Spleen (tissue), 11 donors: ENCODE measurements around the gene MECP2. TPM values are rescaled to one million over a fixed set of nuclear protein-coding genes. Genes with fewer than 3 reads are reported as not detected.

ENCODE experiments used
- DNase-seq: peaks from one replicate; pipeline ENCODE4 v3.0.0-alpha.2; 2020
- H3K27ac ChIP-seq, 8 donors: fragments of 200-600 bp; sonication (generic) in 7 of 8; 1 replicate in 4 of 8; 2 replicates in 4 of 8; pipeline versions ENCODE4 v1.5.0 to v1.8.0; 2016 to 2021; ENCODE audit warnings: inconsistent platforms in 4 of 8, mild to moderate bottlenecking in 4 of 8, moderate library complexity in 1 of 8
- H3K27me3 ChIP-seq, 7 donors: fragments of 200-600 bp; sonication (generic) in 6 of 7; replicated peaks in 1 of 7; 1 replicate in 4 of 7; 2 replicates in 3 of 7; pipeline versions ENCODE4 v1.5.0 to v1.8.0; 2016 to 2021; ENCODE audit warnings: inconsistent platforms in 3 of 7, mild to moderate bottlenecking in 1 of 7
- H3K36me3 ChIP-seq, 6 donors: fragments of 200-600 bp; sonication (generic) in 5 of 6; 1 replicate in 4 of 6; 2 replicates in 2 of 6; pipeline versions ENCODE4 v1.5.0 to v1.8.0; 2016 to 2021; ENCODE audit warnings: inconsistent platforms in 2 of 6
- H3K4me1 ChIP-seq, 6 donors: fragments of 200-600 bp; sonication (generic) in 5 of 6; 1 replicate in 3 of 6; 2 replicates in 3 of 6; pipeline versions ENCODE4 v1.5.0 to v1.8.0; 2016 to 2021; ENCODE audit warnings: inconsistent platforms in 3 of 6
- H3K4me3 ChIP-seq, 8 donors: fragments of 200-600 bp; sonication (generic) in 7 of 8; 1 replicate in 4 of 8; 2 replicates in 4 of 8; pipeline versions ENCODE4 v1.5.0 to v1.8.0; 2016 to 2021; ENCODE audit warnings: inconsistent platforms in 4 of 8, mild to moderate bottlenecking in 4 of 8, moderate library complexity in 2 of 8
- H3K9me3 ChIP-seq, 8 donors: fragments of 200-600 bp; sonication (generic) in 7 of 8; 1 replicate in 4 of 8; 2 replicates in 4 of 8; pipeline versions ENCODE4 v1.5.0 to v1.8.0; 2016 to 2021; ENCODE audit warnings: inconsistent platforms in 4 of 8
- CTCF ChIP-seq, 11 experiments: fragments of 200-600 bp in 7 of 11; fragments of 450-650 bp in 4 of 11; sonication (generic) in 4 of 11; IDR thresholded peaks in 8 of 11; conservative IDR thresholded peaks in 3 of 11; 1 replicate in 7 of 11; 2 replicates in 4 of 11; pipeline versions ENCODE4 v1.4.0 to v1.8.0; 2016 to 2021; ENCODE audit warnings: antibody characterized with exemption in 11 of 11, inconsistent platforms in 4 of 11, mild to moderate bottlenecking in 1 of 11
- POLR2A ChIP-seq, 3 donors: fragments of 450-650 bp; IDR thresholded peaks; one replicate each; pipeline ENCODE4 v1.5.1; 2017; ENCODE audit warnings: antibody characterized with exemption in 3 of 3, mild to moderate bottlenecking in 1 of 3
- POLR2AphosphoS5 ChIP-seq, 3 donors: sonication (generic); formaldehyde crosslinking; IDR thresholded peaks; one replicate each; pipeline ENCODE4 v1.5.1; 2017; ENCODE audit warnings: antibody characterized with exemption in 3 of 3
- WGBS, 5 donors: extraction: QIAGEN DNeasy Blood & Tissue Kit in 3 of 5; methylation state at CpG; one replicate each; pipeline versions ENCODE4 v1.1.5 to v1.1.7; 2013 to 2018; 5-methylcytosine and 5-hydroxymethylcytosine counted together
- intact Hi-C: fragments of 100-400 bp; cut with DNase I; formaldehyde crosslinking; loops from one replicate; pipeline ENCODE4 v1.15.0; 2023; ENCODE audit warnings: low total_unique reads
- polyA plus RNA-seq, 3 donors: library from polyadenylated mRNA; stranded (reverse); fragments of 200-250 nt; gene quantifications; one replicate each; pipeline ENCODE4 v1.2.1, GENCODE V29; 2013
- total RNA-seq, 7 donors: library from RNA; depleted of rRNA in 3 of 7; stranded (reverse); fragments of >200 nt in 3 of 7; fragmentation: NEBNext Ultra II Directional in 4 of 7; extraction: Animal tissue kit (Norgen Biotek cat#: 25700) in 4 of 7; gene quantifications; one replicate each; pipeline versions ENCODE4 v1.1.0 to v1.2.1, GENCODE V29; 2016 to 2021
- donor health status: healthy with polysubstance abuse.
- donor health status: DM: no; HTN: no; CAD: no; lungs with moderate emphysema.
- donor health status: DM: no; HTN: no; CAD: no.
- donor health status: Bipolar disorder and iron deficiency.
- donor health status: healthy.
- donor health status: DM: no; HTN: no; CAD: no.
- donor health status: DM: yes; HTN: yes; CAD: no.

MECP2 gene
- total and polyA plus RNA-seq, 10 donors, result 15.2 to 104 (median 71.5) TPM

- H3K4me3 ChIP-seq, result no peak overlapping the region
- intact Hi-C loops, result no loop called here
- H3K36me3 ChIP-seq, result no peaks in the 10 kb centered on the region
- H3K27me3 ChIP-seq, result peaks cover 0 to 4% (median 0%) of the 10 kb centered on the region in 7 donors
- H3K9me3 ChIP-seq, result no peaks in the 10 kb centered on the region
- H3K4me1 ChIP-seq, result peaks cover 0 to 16% (median 9%) of the 10 kb centered on the region in 6 donors
- no peak overlapping the region for H3K27ac ChIP-seq
- WGBS, 5 donors, result 78 to 97% (median 84%) methylated on average over 8 to 10 of the region's 10 CpGs; no CpG with 5 or more reads in 1 of the 5 donors
- no peak for DNase-seq
- TF ChIP-seq CTCF (IDR thresholded peaks at IDR 0.05 in 8 of 11, conservative IDR thresholded peaks at IDR 0.05 in 3 of 11), result no peak
- no peak for TF ChIP-seq POLR2AphosphoS5 (IDR thresholded peaks at IDR 0.05)
- TF ChIP-seq POLR2A (IDR thresholded peaks at IDR 0.05), result no peak
These were observed 43.2 kb upstream of the MECP2 start for GRCh38 chrX:154140742-154141141.

DNA sequence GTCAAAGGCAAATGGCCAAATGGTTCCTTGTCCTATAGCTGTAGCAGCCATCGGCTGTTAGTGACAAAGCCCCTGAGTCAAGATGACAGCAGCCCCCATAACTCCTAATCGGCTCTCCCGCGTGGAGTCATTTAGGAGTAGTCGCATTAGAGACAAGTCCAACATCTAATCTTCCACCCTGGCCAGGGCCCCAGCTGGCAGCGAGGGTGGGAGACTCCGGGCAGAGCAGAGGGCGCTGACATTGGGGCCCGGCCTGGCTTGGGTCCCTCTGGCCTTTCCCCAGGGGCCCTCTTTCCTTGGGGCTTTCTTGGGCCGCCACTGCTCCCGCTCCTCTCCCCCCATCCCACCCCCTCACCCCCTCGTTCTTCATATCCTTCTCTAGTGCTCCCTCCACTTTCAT, 42.7 kb upstream of the MECP2 start:
- no peak overlapping the region for H3K4me3 ChIP-seq
- H3K9me3 ChIP-seq, result no peaks in the 10 kb centered on the region
- intact Hi-C loops, result no loop called here
- H3K27me3 ChIP-seq, result peaks cover 0 to 4% (median 0%) of the 10 kb centered on the region in 7 donors
- no peak for DNase-seq
- WGBS, 5 donors, result 88 to 93% (median 91%) methylated on average over 12 of the region's 12 CpGs
- no peaks in the 10 kb centered on the region for H3K36me3 ChIP-seq
- H3K27ac ChIP-seq, result no peak overlapping the region
- TF ChIP-seq POLR2A (IDR thresholded peaks at IDR 0.05) (no peak), CTCF (IDR thresholded peaks at IDR 0.05 in 8 of 11, conservative IDR thresholded peaks at IDR 0.05 in 3 of 11) (no peak), POLR2AphosphoS5 (IDR thresholded peaks at IDR 0.05) (no peak)
- H3K4me1 ChIP-seq, result peaks cover 0 to 21% (median 13%) of the 10 kb centered on the region in 6 donors

DNA sequence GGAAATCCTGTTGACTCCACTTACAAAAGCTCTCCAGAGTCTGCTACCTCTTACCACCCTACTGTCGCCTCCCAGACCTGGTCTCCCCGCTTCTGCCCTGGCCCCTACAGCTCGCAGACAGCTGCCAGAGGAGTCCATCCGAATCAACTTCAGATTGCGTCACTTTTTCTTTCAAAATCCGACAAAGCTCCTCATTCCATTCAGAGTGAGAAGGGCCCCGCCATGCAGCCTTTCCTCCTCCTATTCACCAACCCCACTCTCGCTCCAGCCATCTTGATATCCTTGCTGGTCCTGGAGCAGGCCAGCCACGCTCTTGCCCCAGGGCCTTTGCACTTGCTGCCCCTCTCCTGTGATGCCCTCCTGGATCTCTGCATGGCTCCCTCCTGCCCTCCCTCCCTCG, 41.3 kb upstream of the MECP2 start:
- H3K27ac ChIP-seq, result no peak overlapping the region
- H3K4me3 ChIP-seq, result no peak overlapping the region
- H3K9me3 ChIP-seq, result no peaks in the 10 kb centered on the region
- intact Hi-C loops, result no loop called here
- H3K27me3 ChIP-seq, result peaks cover 0 to 4% (median 0%) of the 10 kb centered on the region in 7 donors
- no peak for TF ChIP-seq CTCF (IDR thresholded peaks at IDR 0.05 in 8 of 11, conservative IDR thresholded peaks at IDR 0.05 in 3 of 11)
- TF ChIP-seq POLR2AphosphoS5 (IDR thresholded peaks at IDR 0.05), result no peak
- no peak for TF ChIP-seq POLR2A (IDR thresholded peaks at IDR 0.05)
- WGBS, 5 donors, result 63 to 90% (median 80%) methylated on average over 10 of the region's 10 CpGs
- H3K36me3 ChIP-seq, result no peaks in the 10 kb centered on the region
- peaks cover 0 to 23% (median 13%) of the 10 kb centered on the region in 6 donors for H3K4me1 ChIP-seq
- peak; percentile 38 for DNase-seq

- Histone ChIP-seq H3K27ac (peak overlapping the region; percentile 54 to 85 (median 78)), H3K9me3 (no peaks in the 10 kb centered on the region)
- TF ChIP-seq CTCF (IDR thresholded peaks at IDR 0.05 in 8 of 11, conservative IDR thresholded peaks at IDR 0.05 in 3 of 11) (peak; percentile 67 to 88 (median 81)), POLR2A (IDR thresholded peaks at IDR 0.05) (no peak), POLR2AphosphoS5 (IDR thresholded peaks at IDR 0.05) (peak; percentile 46 to 76 (median 57))
These were observed 39.2 kb upstream of the MECP2 start for GRCh38 chrX:154136627-154137161.

More at GRCh38 chrX:154136627-154137161, 39.2 kb upstream of the MECP2 start:
- no peaks in the 10 kb centered on the region for H3K36me3 ChIP-seq
- H3K4me1 ChIP-seq, result peaks cover 0 to 23% (median 13%) of the 10 kb centered on the region in 6 donors
- intact Hi-C loops, result no loop called here
- peak overlapping the region in 4 of 8 donors; percentile 16 to 57 (median 22) for H3K4me3 ChIP-seq
- 1 to 31% (median 2%) methylated on average over 10 to 44 of the region's 44 CpGs for WGBS, 5 donors
- peak; percentile 91 for DNase-seq
- H3K27me3 ChIP-seq, result peaks cover 0 to 4% (median 0%) of the 10 kb centered on the region in 7 donors
